GM23338 (cell line): ENCODE results near the gene ASTN1. TPM values are rescaled to one million over a fixed set of nuclear protein-coding genes. Genes with fewer than 3 reads are reported as not detected.

Experiments used
- ATAC-seq: fragments of 200-7000 bp; cut with Tn5 transposase; 3 replicates; pipeline ENCODE4 v1.9.1; 2020
- DNase-seq: peaks from one replicate; pipeline ENCODE4 v3.0.0-alpha.2; 2015; ENCODE audit warnings: low spot score
- H2AFZ ChIP-seq: fragments of 200-600 bp; sonication (generic); 2 replicates; pipeline ENCODE4 v1.8.0; 2016; ENCODE audit warnings: antibody characterized with exemption, mild to moderate bottlenecking, moderate library complexity
- H3F3A ChIP-seq: fragments of 200-600 bp; sonication (generic); replicated peaks from 2 replicates; pipeline ENCODE4 v1.8.0; 2017; ENCODE audit warnings: antibody characterized with exemption, mixed run types, low read depth
- H3K27ac ChIP-seq: fragments of 200-600 bp; sonication (generic); 2 replicates; pipeline ENCODE4 v1.6.1; 2016; ENCODE audit warnings: low read depth
- H3K27me3 ChIP-seq: fragments of 200-600 bp; sonication (generic); 2 replicates; pipeline ENCODE4 v1.8.0; 2016; ENCODE audit warnings: mild to moderate bottlenecking, mixed run types, moderate library complexity; ENCODE audit not compliant: insufficient read depth
- H3K36me3 ChIP-seq: fragments of 200-600 bp; sonication (generic); 2 replicates; pipeline ENCODE4 v1.8.0; 2016; ENCODE audit warnings: mild to moderate bottlenecking; ENCODE audit not compliant: insufficient read depth
- H3K4me1 ChIP-seq: fragments of 200-600 bp; sonication (generic); 2 replicates; pipeline ENCODE4 v1.8.0; 2016; ENCODE audit warnings: mild to moderate bottlenecking, moderate library complexity; ENCODE audit not compliant: insufficient read depth
- H3K4me2 ChIP-seq: fragments of 200-600 bp; sonication (generic); 2 replicates; pipeline ENCODE4 v1.7.1; 2017; ENCODE audit warnings: mixed run types
- H3K4me3 ChIP-seq: fragments of 200-600 bp; sonication (generic); 2 replicates; pipeline ENCODE4 v1.6.1; 2016; ENCODE audit warnings: mixed run types
- H3K79me2 ChIP-seq: fragments of 200-600 bp; sonication (generic); replicated peaks from 2 replicates; pipeline ENCODE4 v1.8.0; 2017; ENCODE audit warnings: mild to moderate bottlenecking; ENCODE audit not compliant: insufficient read depth
- H3K9me2 ChIP-seq: fragments of 200-600 bp; sonication (generic); 2 replicates; pipeline ENCODE4 v1.8.0; 2017; ENCODE audit not compliant: insufficient read depth
- H4K20me1 ChIP-seq: fragments of 200-600 bp; sonication (generic); replicated peaks from 2 replicates; pipeline ENCODE4 v1.8.0; 2017; ENCODE audit warnings: mild to moderate bottlenecking; ENCODE audit not compliant: insufficient read depth
- H3K27ac Mint-ChIP-seq: 2 replicates; pipeline ENCODE4 v1.8.0; 2020; ENCODE audit warnings: inconsistent platforms, mild to moderate bottlenecking, moderate library complexity, mixed read lengths
- H3K27me3 Mint-ChIP-seq: 3 replicates; pipeline ENCODE4 v1.8.0; 2022; ENCODE audit warnings: low read depth, mild to moderate bottlenecking, moderate library complexity, mixed read lengths, inconsistent platforms; ENCODE audit not compliant: insufficient read depth, poor library complexity
- H3K36me3 Mint-ChIP-seq: 3 replicates; pipeline ENCODE4 v1.8.0; 2021; ENCODE audit warnings: low read depth, mild to moderate bottlenecking, inconsistent platforms, moderate library complexity, mixed read lengths
- H3K4me1 Mint-ChIP-seq: 3 replicates; pipeline ENCODE4 v1.8.0; 2020; ENCODE audit warnings: mild to moderate bottlenecking, inconsistent platforms, mixed read lengths
- H3K4me3 Mint-ChIP-seq: 3 replicates; pipeline ENCODE4 v1.8.0; 2021; ENCODE audit warnings: moderate library complexity, mild to moderate bottlenecking, inconsistent platforms, mixed read lengths
- H3K9me3 Mint-ChIP-seq: 3 replicates; pipeline ENCODE4 v1.8.0; 2020; ENCODE audit warnings: moderate library complexity, mild to moderate bottlenecking, inconsistent platforms, mixed read lengths
- CREB1 ChIP-seq: fragments of 250-450 bp; sonication (Bioruptor Pico); IDR thresholded peaks from 2 replicates; pipeline ENCODE4 v1.5.0; 2020; ENCODE audit warnings: low read depth, mild to moderate bottlenecking, moderate library complexity
- CTCF ChIP-seq, 2 experiments: fragments of 200-600 bp in 1 of 2; sonication (generic) in 1 of 2; conservative IDR thresholded peaks; 2 replicates each; pipeline versions ENCODE4 v1.5.1 to v1.6.1; 2016 to 2017; ENCODE audit warnings: antibody characterized with exemption in 2 of 2, low read depth in 2 of 2, mild to moderate bottlenecking in 2 of 2, moderate library complexity in 1 of 2
- EZH2 ChIP-seq: fragments of 200-600 bp; sonication (generic); IDR thresholded peaks from one replicate; pipeline ENCODE4 v1.8.0; 2017; ENCODE audit warnings: antibody characterized with exemption, mild to moderate bottlenecking, low read depth; ENCODE audit not compliant: unreplicated experiment
- EZH2phosphoT487 ChIP-seq: fragments of 200-600 bp; sonication (generic); IDR thresholded peaks from one replicate; pipeline ENCODE4 v1.8.1; 2018; ENCODE audit warnings: antibody characterized with exemption; ENCODE audit not compliant: unreplicated experiment
- JUNB ChIP-seq: IDR thresholded peaks from one replicate; pipeline ENCODE4 v1.6.1; 2016; ENCODE audit warnings: antibody characterized with exemption; ENCODE audit not compliant: unreplicated experiment
- POLR2AphosphoS5 ChIP-seq: IDR thresholded peaks from 2 replicates; pipeline ENCODE4 v1.6.1; 2016; ENCODE audit warnings: antibody characterized with exemption, low read depth
- REST ChIP-seq: IDR thresholded peaks from one replicate; pipeline ENCODE4 v1.6.1; 2018; ENCODE audit warnings: antibody characterized with exemption; ENCODE audit not compliant: unreplicated experiment
- STAT1 ChIP-seq: IDR thresholded peaks from one replicate; pipeline ENCODE4 v1.6.1; 2016; ENCODE audit warnings: antibody characterized with exemption; ENCODE audit not compliant: unreplicated experiment
- ZNF114 ChIP-seq: fragments of 250-450 bp; sonication (Bioruptor Pico); IDR thresholded peaks from 2 replicates; pipeline ENCODE4 v1.5.0; 2020; ENCODE audit warnings: mild to moderate bottlenecking, moderate library complexity
- ZNF331 ChIP-seq: fragments of 250-450 bp; sonication (Bioruptor Pico); IDR thresholded peaks from 2 replicates; pipeline ENCODE4 v1.5.0; 2020; ENCODE audit warnings: low read depth, mild to moderate bottlenecking, moderate library complexity
- polyA plus RNA-seq: library from polyadenylated mRNA; unstranded; fragments of >200 nt; fragmentation: Nextera tagmentation; extraction: Ambion mirVana; gene quantifications from 2 replicates; pipeline ENCODE4 v1.2.1, GENCODE V29; 2016
- total RNA-seq: library from RNA; depleted of rRNA; stranded (reverse); fragments of >200 nt; shearing (Covaris generic); gene quantifications from 2 replicates; pipeline ENCODE4 v1.2.3, GENCODE V29; 2014
- TF ChIP-seq, protein P1 (sequence below): fragments of 250-450 bp; sonication (Bioruptor Pico); IDR thresholded peaks from 2 replicates; pipeline ENCODE4 v1.5.0; 2020; ENCODE audit warnings: mild to moderate bottlenecking, moderate library complexity

The ASTN1 gene
- total and polyA plus RNA-seq, 2 experiments from 2014 or later: 2.0 to 5.2 TPM

DNA sequence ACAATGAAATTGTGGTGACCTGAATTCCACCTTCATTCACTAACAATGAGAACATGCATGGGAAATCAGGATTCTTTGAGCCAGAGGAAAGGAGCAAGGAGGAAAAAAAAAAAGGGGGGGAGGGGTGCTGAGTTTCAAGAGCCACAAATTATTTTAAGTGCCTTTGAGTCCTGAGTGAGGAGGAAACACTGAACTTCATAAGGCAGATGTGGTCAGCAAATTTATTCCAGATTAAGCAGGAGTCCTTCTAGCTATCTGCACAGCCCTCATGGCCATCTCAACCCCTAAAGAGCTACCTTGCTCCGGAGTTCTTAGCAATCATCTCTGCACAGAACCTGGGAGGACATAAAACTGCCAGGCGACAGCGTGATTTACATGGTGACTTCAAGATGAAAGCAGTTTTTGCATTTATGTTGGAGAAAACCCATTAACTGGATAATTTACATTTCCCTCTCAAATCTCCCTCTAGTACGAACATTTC lies 21.7 kb downstream of the ASTN1 start:
- Histone ChIP-seq H3K4me1 (peaks cover 18% of the 10 kb centered on the region), H3K79me2 (no peaks in the 10 kb centered on the region), H4K20me1 (no peaks in the 10 kb centered on the region), H3K4me3 (0 out of 2 replicates have a peak overlapping the region, but pooled peaks have one; percentile 14), H2AFZ (no peak overlapping the region), H3K4me2 (peak overlapping the region; percentile 62), H3K9me2 (0 out of 2 replicates have a peak, but pooled peaks cover 8% of the 10 kb centered on the region), H3K27ac (no peak overlapping the region), H3K36me3 (no peaks in the 10 kb centered on the region), H3F3A (no peaks in the 10 kb centered on the region), H3K27me3 (no peaks in the 10 kb centered on the region)
- no peaks in the 10 kb centered on the region for H3K27me3 Mint-ChIP-seq
- H3K27ac Mint-ChIP-seq: no peak overlapping the region
- no peaks in the 10 kb centered on the region for H3K9me3 Mint-ChIP-seq
- ATAC-seq: no peak
- peak overlapping the region; percentile 23; the same call in 1 of the 3 replicates for H3K4me3 Mint-ChIP-seq
- peak; percentile 22 for DNase-seq
- H3K4me1 Mint-ChIP-seq: peaks cover 31% of the 10 kb centered on the region
- H3K36me3 Mint-ChIP-seq: no peaks in the 10 kb centered on the region
- TF ChIP-seq CTCF (conservative IDR thresholded peaks at IDR 0.05; ENCODE audit: low read depth in 2 of 2) (no peak), REST (no peak), ZNF331 (CRISPR knock-in tag) (no peak), EZH2phosphoT487 (no peak), JUNB (no peak), EZH2 (no peak), POLR2AphosphoS5 (no peak), STAT1 (no peak), ZNF114 (CRISPR knock-in tag) (no peak), CREB1 (CRISPR knock-in tag) (no peak)
- TF ChIP-seq, protein P1, sequence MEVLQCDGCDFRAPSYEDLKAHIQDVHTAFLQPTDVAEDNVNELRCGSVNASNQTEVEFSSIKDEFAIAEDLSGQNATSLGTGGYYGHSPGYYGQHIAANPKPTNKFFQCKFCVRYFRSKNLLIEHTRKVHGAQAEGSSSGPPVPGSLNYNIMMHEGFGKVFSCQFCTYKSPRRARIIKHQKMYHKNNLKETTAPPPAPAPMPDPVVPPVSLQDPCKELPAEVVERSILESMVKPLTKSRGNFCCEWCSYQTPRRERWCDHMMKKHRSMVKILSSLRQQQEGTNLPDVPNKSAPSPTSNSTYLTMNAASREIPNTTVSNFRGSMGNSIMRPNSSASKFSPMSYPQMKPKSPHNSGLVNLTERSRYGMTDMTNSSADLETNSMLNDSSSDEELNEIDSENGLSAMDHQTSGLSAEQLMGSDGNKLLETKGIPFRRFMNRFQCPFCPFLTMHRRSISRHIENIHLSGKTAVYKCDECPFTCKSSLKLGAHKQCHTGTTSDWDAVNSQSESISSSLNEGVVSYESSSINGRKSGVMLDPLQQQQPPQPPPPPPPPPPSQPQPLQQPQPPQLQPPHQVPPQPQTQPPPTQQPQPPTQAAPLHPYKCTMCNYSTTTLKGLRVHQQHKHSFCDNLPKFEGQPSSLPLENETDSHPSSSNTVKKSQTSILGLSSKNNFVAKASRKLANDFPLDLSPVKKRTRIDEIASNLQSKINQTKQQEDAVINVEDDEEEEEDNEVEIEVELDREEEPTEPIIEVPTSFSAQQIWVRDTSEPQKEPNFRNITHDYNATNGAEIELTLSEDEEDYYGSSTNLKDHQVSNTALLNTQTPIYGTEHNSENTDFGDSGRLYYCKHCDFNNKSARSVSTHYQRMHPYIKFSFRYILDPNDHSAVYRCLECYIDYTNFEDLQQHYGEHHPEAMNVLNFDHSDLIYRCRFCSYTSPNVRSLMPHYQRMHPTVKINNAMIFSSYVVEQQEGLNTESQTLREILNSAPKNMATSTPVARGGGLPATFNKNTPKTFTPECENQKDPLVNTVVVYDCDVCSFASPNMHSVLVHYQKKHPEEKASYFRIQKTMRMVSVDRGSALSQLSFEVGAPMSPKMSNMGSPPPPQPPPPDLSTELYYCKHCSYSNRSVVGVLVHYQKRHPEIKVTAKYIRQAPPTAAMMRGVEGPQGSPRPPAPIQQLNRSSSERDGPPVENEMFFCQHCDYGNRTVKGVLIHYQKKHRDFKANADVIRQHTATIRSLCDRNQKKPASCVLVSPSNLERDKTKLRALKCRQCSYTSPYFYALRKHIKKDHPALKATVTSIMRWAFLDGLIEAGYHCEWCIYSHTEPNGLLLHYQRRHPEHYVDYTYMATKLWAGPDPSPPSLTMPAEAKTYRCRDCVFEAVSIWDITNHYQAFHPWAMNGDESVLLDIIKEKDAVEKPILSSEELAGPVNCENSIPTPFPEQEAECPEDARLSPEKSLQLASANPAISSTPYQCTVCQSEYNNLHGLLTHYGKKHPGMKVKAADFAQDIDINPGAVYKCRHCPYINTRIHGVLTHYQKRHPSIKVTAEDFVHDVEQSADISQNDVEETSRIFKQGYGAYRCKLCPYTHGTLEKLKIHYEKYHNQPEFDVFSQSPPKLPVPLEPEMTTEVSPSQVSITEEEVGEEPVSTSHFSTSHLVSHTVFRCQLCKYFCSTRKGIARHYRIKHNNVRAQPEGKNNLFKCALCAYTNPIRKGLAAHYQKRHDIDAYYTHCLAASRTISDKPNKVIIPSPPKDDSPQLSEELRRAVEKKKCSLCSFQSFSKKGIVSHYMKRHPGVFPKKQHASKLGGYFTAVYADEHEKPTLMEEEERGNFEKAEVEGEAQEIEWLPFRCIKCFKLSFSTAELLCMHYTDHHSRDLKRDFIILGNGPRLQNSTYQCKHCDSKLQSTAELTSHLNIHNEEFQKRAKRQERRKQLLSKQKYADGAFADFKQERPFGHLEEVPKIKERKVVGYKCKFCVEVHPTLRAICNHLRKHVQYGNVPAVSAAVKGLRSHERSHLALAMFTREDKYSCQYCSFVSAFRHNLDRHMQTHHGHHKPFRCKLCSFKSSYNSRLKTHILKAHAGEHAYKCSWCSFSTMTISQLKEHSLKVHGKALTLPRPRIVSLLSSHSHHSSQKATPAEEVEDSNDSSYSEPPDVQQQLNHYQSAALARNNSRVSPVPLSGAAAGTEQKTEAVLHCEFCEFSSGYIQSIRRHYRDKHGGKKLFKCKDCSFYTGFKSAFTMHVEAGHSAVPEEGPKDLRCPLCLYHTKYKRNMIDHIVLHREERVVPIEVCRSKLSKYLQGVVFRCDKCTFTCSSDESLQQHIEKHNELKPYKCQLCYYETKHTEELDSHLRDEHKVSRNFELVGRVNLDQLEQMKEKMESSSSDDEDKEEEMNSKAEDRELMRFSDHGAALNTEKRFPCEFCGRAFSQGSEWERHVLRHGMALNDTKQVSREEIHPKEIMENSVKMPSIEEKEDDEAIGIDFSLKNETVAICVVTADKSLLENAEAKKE: no peak
